Measurements from ENCODE around the gene OSR1. TPM values are rescaled to one million over a fixed set of nuclear protein-coding genes. Genes with fewer than 3 reads are reported as not detected.
A peak's percentile ranks its signal among the peaks of the same experiment; 100 is the strongest.

Gene OSR1
- total RNA-seq, 1 experiment from 2014 or later: 1.3 TPM

- H3K27me3 Mint-ChIP-seq (ENCODE audit: insufficient read depth, unreplicated experiment): no peaks in the 10 kb centered on the region
- H3K9me3 Mint-ChIP-seq (ENCODE audit: unreplicated experiment): no peaks in the 10 kb centered on the region
- H3K4me3 Mint-ChIP-seq (ENCODE audit: unreplicated experiment): peak overlapping the region; percentile 87
- peaks cover 6% of the 10 kb centered on the region for H3K4me1 Mint-ChIP-seq (ENCODE audit: insufficient read depth, unreplicated experiment)
- POLR2A ChIA-PET: interaction anchor here (0.5 to 1.6 kb wide), 3 partner anchors 14 to 390 kb away, joined by 3 to 4 read pairs (median 3); no protein-coding TSS in a partner anchor
- CTCF ChIA-PET: interaction anchor here (0.5 to 3.8 kb wide), 6 partner anchors 132 to 802 kb away, joined by 3 to 26 read pairs (median 3); no protein-coding TSS in a partner anchor
- H3K36me3 Mint-ChIP-seq (ENCODE audit: insufficient read depth, unreplicated experiment): no peaks in the 10 kb centered on the region
- H3K27ac Mint-ChIP-seq (ENCODE audit: low read depth, unreplicated experiment): peak overlapping the region; percentile 21
- BruUV-seq (replicated peaks): no TSS peak
- intact Hi-C loops (cut with micrococcal nuclease): loop anchor here (1.0 kb wide), 2 partner anchors 49 to 371 kb away; no protein-coding TSS in a partner anchor
- peak; percentile 36 for DNase-seq (ENCODE audit: unreplicated experiment)
- no peak for TF ChIP-seq CTCF (IDR thresholded peaks at IDR 0.05; ENCODE audit: unreplicated experiment)
Measured at GRCh38 chr2:19362094-19362754, 3.8 kb upstream of the OSR1 start.

- BruUV-seq (replicated peaks): no TSS peak
- peak overlapping the region; percentile 87 for H3K4me3 Mint-ChIP-seq (ENCODE audit: unreplicated experiment)
- TF ChIP-seq CTCF (IDR thresholded peaks at IDR 0.05; ENCODE audit: unreplicated experiment): no peak
- no peaks in the 10 kb centered on the region for H3K36me3 Mint-ChIP-seq (ENCODE audit: insufficient read depth, unreplicated experiment)
- no peaks in the 10 kb centered on the region for H3K27me3 Mint-ChIP-seq (ENCODE audit: insufficient read depth, unreplicated experiment)
- DNase-seq (ENCODE audit: unreplicated experiment): no peak
- intact Hi-C loops (cut with micrococcal nuclease): no loop called here
- ChIA-PET POLR2A (interaction anchor here (1.2 to 1.6 kb wide), 2 partner anchors 13 to 127 kb away, joined by 3 to 4 read pairs; no protein-coding TSS in a partner anchor), CTCF (interaction anchor here (0.5 to 3.8 kb wide), 8 partner anchors 11 to 841 kb away, joined by 3 to 26 read pairs (median 3); no protein-coding TSS in a partner anchor)
- no peaks in the 10 kb centered on the region for H3K9me3 Mint-ChIP-seq (ENCODE audit: unreplicated experiment)
- H3K4me1 Mint-ChIP-seq (ENCODE audit: insufficient read depth, unreplicated experiment): peaks cover 6% of the 10 kb centered on the region
- no peak overlapping the region for H3K27ac Mint-ChIP-seq (ENCODE audit: low read depth, unreplicated experiment)
Measured at GRCh38 chr2:19361325-19361990, 3.0 kb upstream of the OSR1 start.

GRCh38 chr2:19360966-19361321 lies 2.5 kb upstream of the OSR1 start:
- TF ChIP-seq CTCF (IDR thresholded peaks at IDR 0.05; ENCODE audit: unreplicated experiment): no peak
- Mint-ChIP-seq H3K27ac (ENCODE audit: low read depth, unreplicated experiment) (no peak overlapping the region), H3K9me3 (ENCODE audit: unreplicated experiment) (no peaks in the 10 kb centered on the region), H3K27me3 (ENCODE audit: insufficient read depth, unreplicated experiment) (no peaks in the 10 kb centered on the region), H3K36me3 (ENCODE audit: insufficient read depth, unreplicated experiment) (no peaks in the 10 kb centered on the region), H3K4me3 (ENCODE audit: unreplicated experiment) (peak overlapping the region; percentile 29), H3K4me1 (ENCODE audit: insufficient read depth, unreplicated experiment) (peaks cover 6% of the 10 kb centered on the region)
- ChIA-PET CTCF (interaction anchor here (0.8 to 3.8 kb wide), 6 partner anchors 10 to 840 kb away, joined by 3 to 26 read pairs (median 3); no protein-coding TSS in a partner anchor), POLR2A (interaction anchor here (1.6 kb wide), 1 partner anchor 126 kb away, joined by 4 read pairs; no protein-coding TSS in a partner anchor)
- intact Hi-C loops (cut with micrococcal nuclease): no loop called here
- no TSS peak for BruUV-seq (replicated peaks)
- DNase-seq (ENCODE audit: unreplicated experiment): no peak
